HepG2 (cell line): ENCODE results near the gene PKMYT1. TPM values are rescaled to one million over a fixed set of nuclear protein-coding genes. Genes with fewer than 3 reads are reported as not detected.

Source experiments
- RFXAP ChIP-seq: sonication (generic); formaldehyde crosslinking; IDR thresholded peaks from 2 replicates; pipeline ENCODE4 v1.4.0; 2020; ENCODE audit warnings: missing genetic modification reagents, borderline replicate concordance
- ZNF138 ChIP-seq: sonication (generic); formaldehyde crosslinking; IDR thresholded peaks from 2 replicates; pipeline ENCODE4 v1.5.0; 2020; ENCODE audit warnings: mild to moderate bottlenecking, low read depth, missing genetic modification reagents
- ZNF672 ChIP-seq: sonication (generic); formaldehyde crosslinking; IDR thresholded peaks from 2 replicates; pipeline ENCODE4 v1.8.1; 2022; ENCODE audit warnings: missing genetic modification reagents
- polyA plus RNA-seq, 8 experiments: library from polyadenylated mRNA; depleted of rRNA in 3 of 8; stranded (reverse) in 7 of 8; unstranded in 1 of 8; fragments of >200 nt; fragmentation: Illumina TruSeq in 4 of 8; extraction: Trizol in 4 of 8; gene quantifications; 2 replicates each; pipeline versions ENCODE4 v1.2.1 to v1.2.3, GENCODE V29; 2011 to 2016; ENCODE audit warnings: low read depth in 4 of 8, missing spikeins in 1 of 8, mixed read lengths in 1 of 8; ENCODE audit not compliant: insufficient read depth in 1 of 8
- total RNA-seq, 5 experiments: library from RNA; depleted of rRNA; stranded (reverse); fragments of >200 nt; fragmentation: Illumina TruSeq; extraction: Trizol; gene quantifications; 2 replicates each; pipeline ENCODE4 v1.2.3, GENCODE V29; 2016; ENCODE audit warnings: low read depth in 1 of 5
- TF ChIP-seq, protein P1 (sequence below): sonication (generic); formaldehyde crosslinking; IDR thresholded peaks from 2 replicates; pipeline ENCODE4 v1.5.1; 2020; ENCODE audit warnings: mild to moderate bottlenecking, missing genetic modification reagents
- TF ChIP-seq, protein P2 (sequence below): sonication (generic); formaldehyde crosslinking; IDR thresholded peaks from 2 replicates; pipeline ENCODE4 v1.9.0; 2021; ENCODE audit warnings: missing genetic modification reagents, mild to moderate bottlenecking, borderline replicate concordance
- TF ChIP-seq, protein P3 (sequence below): sonication (generic); formaldehyde crosslinking; IDR thresholded peaks from 2 replicates; pipeline ENCODE4 v1.5.0; 2020; ENCODE audit warnings: missing genetic modification reagents
- TF ChIP-seq, protein P4 (sequence below): sonication (generic); formaldehyde crosslinking; IDR thresholded peaks from 2 replicates; pipeline ENCODE4 v1.4.0; 2020; ENCODE audit warnings: missing genetic modification reagents
- TF ChIP-seq, protein P5 (sequence below): sonication (generic); formaldehyde crosslinking; IDR thresholded peaks from 2 replicates; pipeline ENCODE4 v1.4.0; 2020; ENCODE audit warnings: mild to moderate bottlenecking, missing genetic modification reagents, borderline replicate concordance
- TF ChIP-seq, protein P6 (sequence below): sonication (generic); formaldehyde crosslinking; IDR thresholded peaks from 2 replicates; pipeline ENCODE4 v1.5.0; 2020; ENCODE audit warnings: missing genetic modification reagents

The PKMYT1 gene
- total and polyA plus RNA-seq, 2 of the 13 experiments (the other 11 are each of a cell fraction or from before 2014, with no cell fraction given): 7.0 to 27.8 TPM

DNA sequence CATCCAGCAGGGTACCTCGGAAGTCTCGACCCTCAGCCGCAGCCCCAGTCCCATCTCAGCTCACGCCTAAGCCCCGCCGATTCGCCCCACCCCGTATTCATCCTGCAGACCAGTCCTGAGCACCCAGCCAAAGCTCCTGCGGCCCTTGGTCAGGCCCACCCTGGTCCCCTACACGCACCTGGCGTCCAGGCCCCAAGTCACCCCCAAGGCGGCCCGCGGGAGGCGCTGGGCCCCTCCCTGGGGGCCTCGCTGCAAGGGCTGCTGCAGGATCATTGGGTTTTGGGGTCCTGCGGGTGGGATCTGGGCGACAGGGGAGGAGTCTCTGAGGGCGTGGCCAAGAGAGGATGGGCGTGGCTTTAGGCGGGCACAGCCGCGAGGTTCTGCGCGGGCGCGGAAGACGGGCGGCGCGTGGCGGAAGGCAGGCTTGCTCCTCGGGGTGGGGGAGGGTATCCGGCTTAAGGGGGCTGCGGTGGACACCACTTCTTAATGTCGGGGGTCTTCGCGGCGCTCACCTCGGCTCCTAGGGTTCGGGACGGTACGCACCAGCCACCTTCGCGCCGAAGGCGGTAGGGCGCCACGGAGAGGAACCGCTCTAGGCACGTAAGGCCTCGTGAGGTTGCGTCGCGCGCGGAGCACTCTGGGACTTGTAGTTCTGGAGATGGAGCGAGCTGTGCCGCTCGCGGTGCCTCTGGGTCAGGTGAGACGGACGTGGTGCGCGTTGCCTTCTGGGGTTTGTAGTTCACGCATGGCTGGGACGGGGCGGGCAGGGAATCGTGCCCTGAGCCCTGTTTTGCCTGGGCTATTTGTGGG, 43.6 kb upstream of the PKMYT1 start, which contains the start of the genes HCFC1R1 and THOC6 (continued):
- TF ChIP-seq, protein P1, sequence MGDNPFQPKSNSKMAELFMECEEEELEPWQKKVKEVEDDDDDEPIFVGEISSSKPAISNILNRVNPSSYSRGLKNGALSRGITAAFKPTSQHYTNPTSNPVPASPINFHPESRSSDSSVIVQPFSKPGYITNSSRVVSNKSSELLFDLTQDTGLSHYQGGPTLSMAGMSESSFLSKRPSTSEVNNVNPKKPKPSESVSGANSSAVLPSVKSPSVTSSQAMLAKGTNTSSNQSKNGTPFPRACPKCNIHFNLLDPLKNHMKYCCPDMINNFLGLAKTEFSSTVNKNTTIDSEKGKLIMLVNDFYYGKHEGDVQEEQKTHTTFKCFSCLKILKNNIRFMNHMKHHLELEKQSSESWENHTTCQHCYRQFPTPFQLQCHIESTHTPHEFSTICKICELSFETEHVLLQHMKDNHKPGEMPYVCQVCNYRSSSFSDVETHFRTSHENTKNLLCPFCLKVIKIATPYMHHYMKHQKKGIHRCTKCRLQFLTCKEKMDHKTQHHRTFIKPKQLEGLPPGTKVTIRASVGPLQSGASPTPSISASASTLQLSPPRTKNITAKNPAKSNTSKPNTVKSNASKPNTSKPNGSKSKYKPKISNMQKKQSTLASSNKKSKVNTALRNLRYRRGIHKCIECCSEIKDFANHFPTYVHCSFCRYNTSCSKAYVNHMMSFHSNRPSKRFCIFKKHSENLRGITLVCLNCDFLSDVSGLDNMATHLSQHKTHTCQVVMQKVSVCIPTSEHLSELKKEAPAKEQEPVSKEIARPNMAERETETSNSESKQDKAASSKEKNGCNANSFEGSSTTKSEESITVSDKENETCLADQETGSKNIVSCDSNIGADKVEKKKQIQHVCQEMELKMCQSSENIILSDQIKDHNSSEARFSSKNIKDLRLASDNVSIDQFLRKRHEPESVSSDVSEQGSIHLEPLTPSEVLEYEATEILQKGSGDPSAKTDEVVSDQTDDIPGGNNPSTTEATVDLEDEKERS (CRISPR knock-in tag): peak; percentile 57; the same call in 1 of the 2 replicates
- TF ChIP-seq, protein P2, sequence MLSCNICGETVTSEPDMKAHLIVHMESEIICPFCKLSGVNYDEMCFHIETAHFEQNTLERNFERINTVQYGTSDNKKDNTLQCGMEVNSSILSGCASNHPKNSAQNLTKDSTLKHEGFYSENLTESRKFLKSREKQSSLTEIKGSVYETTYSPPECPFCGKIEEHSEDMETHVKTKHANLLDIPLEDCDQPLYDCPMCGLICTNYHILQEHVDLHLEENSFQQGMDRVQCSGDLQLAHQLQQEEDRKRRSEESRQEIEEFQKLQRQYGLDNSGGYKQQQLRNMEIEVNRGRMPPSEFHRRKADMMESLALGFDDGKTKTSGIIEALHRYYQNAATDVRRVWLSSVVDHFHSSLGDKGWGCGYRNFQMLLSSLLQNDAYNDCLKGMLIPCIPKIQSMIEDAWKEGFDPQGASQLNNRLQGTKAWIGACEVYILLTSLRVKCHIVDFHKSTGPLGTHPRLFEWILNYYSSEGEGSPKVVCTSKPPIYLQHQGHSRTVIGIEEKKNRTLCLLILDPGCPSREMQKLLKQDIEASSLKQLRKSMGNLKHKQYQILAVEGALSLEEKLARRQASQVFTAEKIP (CRISPR knock-in tag): no peak
- no peak for TF ChIP-seq ZNF672 (CRISPR knock-in tag)
- TF ChIP-seq RFXAP (CRISPR knock-in tag): 0 out of 2 replicates have a peak, but pooled peaks have one; percentile 0
- TF ChIP-seq, protein P3, sequence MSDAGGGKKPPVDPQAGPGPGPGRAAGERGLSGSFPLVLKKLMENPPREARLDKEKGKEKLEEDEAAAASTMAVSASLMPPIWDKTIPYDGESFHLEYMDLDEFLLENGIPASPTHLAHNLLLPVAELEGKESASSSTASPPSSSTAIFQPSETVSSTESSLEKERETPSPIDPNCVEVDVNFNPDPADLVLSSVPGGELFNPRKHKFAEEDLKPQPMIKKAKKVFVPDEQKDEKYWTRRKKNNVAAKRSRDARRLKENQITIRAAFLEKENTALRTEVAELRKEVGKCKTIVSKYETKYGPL (CRISPR knock-in tag): no peak
- TF ChIP-seq, protein P4, sequence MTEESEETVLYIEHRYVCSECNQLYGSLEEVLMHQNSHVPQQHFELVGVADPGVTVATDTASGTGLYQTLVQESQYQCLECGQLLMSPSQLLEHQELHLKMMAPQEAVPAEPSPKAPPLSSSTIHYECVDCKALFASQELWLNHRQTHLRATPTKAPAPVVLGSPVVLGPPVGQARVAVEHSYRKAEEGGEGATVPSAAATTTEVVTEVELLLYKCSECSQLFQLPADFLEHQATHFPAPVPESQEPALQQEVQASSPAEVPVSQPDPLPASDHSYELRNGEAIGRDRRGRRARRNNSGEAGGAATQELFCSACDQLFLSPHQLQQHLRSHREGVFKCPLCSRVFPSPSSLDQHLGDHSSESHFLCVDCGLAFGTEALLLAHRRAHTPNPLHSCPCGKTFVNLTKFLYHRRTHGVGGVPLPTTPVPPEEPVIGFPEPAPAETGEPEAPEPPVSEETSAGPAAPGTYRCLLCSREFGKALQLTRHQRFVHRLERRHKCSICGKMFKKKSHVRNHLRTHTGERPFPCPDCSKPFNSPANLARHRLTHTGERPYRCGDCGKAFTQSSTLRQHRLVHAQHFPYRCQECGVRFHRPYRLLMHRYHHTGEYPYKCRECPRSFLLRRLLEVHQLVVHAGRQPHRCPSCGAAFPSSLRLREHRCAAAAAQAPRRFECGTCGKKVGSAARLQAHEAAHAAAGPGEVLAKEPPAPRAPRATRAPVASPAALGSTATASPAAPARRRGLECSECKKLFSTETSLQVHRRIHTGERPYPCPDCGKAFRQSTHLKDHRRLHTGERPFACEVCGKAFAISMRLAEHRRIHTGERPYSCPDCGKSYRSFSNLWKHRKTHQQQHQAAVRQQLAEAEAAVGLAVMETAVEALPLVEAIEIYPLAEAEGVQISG (CRISPR knock-in tag): peak; percentile 98
- TF ChIP-seq, protein P5, sequence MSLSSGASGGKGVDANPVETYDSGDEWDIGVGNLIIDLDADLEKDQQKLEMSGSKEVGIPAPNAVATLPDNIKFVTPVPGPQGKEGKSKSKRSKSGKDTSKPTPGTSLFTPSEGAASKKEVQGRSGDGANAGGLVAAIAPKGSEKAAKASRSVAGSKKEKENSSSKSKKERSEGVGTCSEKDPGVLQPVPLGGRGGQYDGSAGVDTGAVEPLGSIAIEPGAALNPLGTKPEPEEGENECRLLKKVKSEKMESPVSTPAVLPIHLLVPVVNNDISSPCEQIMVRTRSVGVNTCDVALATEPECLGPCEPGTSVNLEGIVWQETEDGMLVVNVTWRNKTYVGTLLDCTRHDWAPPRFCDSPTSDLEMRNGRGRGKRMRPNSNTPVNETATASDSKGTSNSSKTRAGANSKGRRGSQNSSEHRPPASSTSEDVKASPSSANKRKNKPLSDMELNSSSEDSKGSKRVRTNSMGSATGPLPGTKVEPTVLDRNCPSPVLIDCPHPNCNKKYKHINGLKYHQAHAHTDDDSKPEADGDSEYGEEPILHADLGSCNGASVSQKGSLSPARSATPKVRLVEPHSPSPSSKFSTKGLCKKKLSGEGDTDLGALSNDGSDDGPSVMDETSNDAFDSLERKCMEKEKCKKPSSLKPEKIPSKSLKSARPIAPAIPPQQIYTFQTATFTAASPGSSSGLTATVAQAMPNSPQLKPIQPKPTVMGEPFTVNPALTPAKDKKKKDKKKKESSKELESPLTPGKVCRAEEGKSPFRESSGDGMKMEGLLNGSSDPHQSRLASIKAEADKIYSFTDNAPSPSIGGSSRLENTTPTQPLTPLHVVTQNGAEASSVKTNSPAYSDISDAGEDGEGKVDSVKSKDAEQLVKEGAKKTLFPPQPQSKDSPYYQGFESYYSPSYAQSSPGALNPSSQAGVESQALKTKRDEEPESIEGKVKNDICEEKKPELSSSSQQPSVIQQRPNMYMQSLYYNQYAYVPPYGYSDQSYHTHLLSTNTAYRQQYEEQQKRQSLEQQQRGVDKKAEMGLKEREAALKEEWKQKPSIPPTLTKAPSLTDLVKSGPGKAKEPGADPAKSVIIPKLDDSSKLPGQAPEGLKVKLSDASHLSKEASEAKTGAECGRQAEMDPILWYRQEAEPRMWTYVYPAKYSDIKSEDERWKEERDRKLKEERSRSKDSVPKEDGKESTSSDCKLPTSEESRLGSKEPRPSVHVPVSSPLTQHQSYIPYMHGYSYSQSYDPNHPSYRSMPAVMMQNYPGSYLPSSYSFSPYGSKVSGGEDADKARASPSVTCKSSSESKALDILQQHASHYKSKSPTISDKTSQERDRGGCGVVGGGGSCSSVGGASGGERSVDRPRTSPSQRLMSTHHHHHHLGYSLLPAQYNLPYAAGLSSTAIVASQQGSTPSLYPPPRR (CRISPR knock-in tag): peak; percentile 38; the same call in 1 of the 2 replicates
- 0 out of 2 replicates have a peak, but pooled peaks have one; percentile 70 for TF ChIP-seq ZNF138 (CRISPR knock-in tag)
- TF ChIP-seq, protein P6, sequence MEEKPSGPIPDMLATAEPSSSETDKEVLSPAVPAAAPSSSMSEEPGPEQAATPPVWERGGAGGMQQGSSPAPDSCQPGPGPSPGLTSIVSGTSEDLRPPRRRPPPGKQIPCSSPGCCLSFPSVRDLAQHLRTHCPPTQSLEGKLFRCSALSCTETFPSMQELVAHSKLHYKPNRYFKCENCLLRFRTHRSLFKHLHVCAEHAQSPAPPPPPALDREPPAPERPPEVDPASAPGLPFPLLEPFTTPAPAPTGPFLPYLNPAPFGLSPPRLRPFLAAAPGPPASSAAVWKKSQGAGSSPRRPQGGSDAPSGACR (CRISPR knock-in tag): no peak
